ENCODE data around the gene TMEM37. TPM values are rescaled to one million over a fixed set of nuclear protein-coding genes. Genes with fewer than 3 reads are reported as not detected.

Gene TMEM37
- total RNA-seq, 2 experiments from 2014 or later = not detected

- ATAC-seq (ENCODE audit: poor library complexity) = no peak
- Mint-ChIP-seq H3K36me3 (ENCODE audit: low read depth) (no peaks in the 10 kb centered on the region), H3K4me1 (ENCODE audit: low read depth) (no peaks in the 10 kb centered on the region), H3K27ac (no peak overlapping the region), H3K4me3 (no peak overlapping the region), H3K9me3 (no peaks in the 10 kb centered on the region), H3K27me3 (peaks cover 18% of the 10 kb centered on the region)
- no peak for DNase-seq
- Histone ChIP-seq H3K27ac (ENCODE audit: low read depth in 1 of 2, low read length in 2 of 2) (no peak overlapping the region), H3K36me3 (ENCODE audit: insufficient read depth, low read length) (no peaks in the 10 kb centered on the region), H3K9me3 (ENCODE audit: control insufficient read depth in 1 of 2, insufficient read depth in 1 of 2, low read length in 2 of 2) (no peaks in the 10 kb centered on the region), H3K4me3 (ENCODE audit: low read length) (no peak overlapping the region), H3K4me1 (ENCODE audit: insufficient read depth, low read length) (no peaks in the 10 kb centered on the region), H3K27me3 (ENCODE audit: control insufficient read depth in 1 of 2, insufficient read depth in 2 of 2, low read length in 2 of 2) (peaks cover 0 to 3% of the 10 kb centered on the region in 2 experiments)
- TF ChIP-seq CTCF (IDR thresholded peaks at IDR 0.05) = no peak
- intact Hi-C loops (cut with DNase I, micrococcal nuclease) = no loop called here
- ChIA-PET POLR2A (no interaction called here), CTCF (no interaction called here)
Observed at GRCh38 chr2:119440501-119440870, 8.8 kb downstream of the TMEM37 start.

- ChIA-PET CTCF (no interaction called here), POLR2A (no interaction called here)
- Mint-ChIP-seq H3K27ac (no peak overlapping the region), H3K4me3 (no peak overlapping the region), H3K4me1 (ENCODE audit: low read depth) (no peaks in the 10 kb centered on the region), H3K27me3 (peaks cover 14% of the 10 kb centered on the region), H3K9me3 (no peaks in the 10 kb centered on the region), H3K36me3 (ENCODE audit: low read depth) (no peaks in the 10 kb centered on the region)
- no peak for DNase-seq
- Histone ChIP-seq H3K4me1 (ENCODE audit: insufficient read depth, low read length) (no peaks in the 10 kb centered on the region), H3K27me3 (ENCODE audit: control insufficient read depth in 1 of 2, insufficient read depth in 2 of 2, low read length in 2 of 2) (peaks cover 0 to 3% of the 10 kb centered on the region in 2 experiments), H3K27ac (ENCODE audit: low read depth in 1 of 2, low read length in 2 of 2) (no peak overlapping the region), H3K36me3 (ENCODE audit: insufficient read depth, low read length) (no peaks in the 10 kb centered on the region), H3K4me3 (ENCODE audit: low read length) (no peak overlapping the region), H3K9me3 (ENCODE audit: control insufficient read depth in 1 of 2, insufficient read depth in 1 of 2, low read length in 2 of 2) (no peaks in the 10 kb centered on the region)
- intact Hi-C loops (cut with DNase I, micrococcal nuclease) = no loop called here
- ATAC-seq (ENCODE audit: poor library complexity) = no peak
- TF ChIP-seq CTCF (IDR thresholded peaks at IDR 0.05) = no peak
Observed at GRCh38 chr2:119440873-119441272, 9.2 kb downstream of the TMEM37 start.

- no peaks in the 10 kb centered on the region for H3K36me3 ChIP-seq (ENCODE audit: insufficient read depth, low read length)
- no peak for TF ChIP-seq CTCF (IDR thresholded peaks at IDR 0.05)
- no peaks in the 10 kb centered on the region for H3K4me1 Mint-ChIP-seq (ENCODE audit: low read depth)
- intact Hi-C loops (cut with DNase I, micrococcal nuclease) = no loop called here
- ATAC-seq (ENCODE audit: poor library complexity) (no peak), DNase-seq (no peak)
- ChIA-PET CTCF (no interaction called here), POLR2A (no interaction called here)
- H3K27me3 ChIP-seq (ENCODE audit: control insufficient read depth in 1 of 2, insufficient read depth in 2 of 2, low read length in 2 of 2) = peaks cover 0 to 3% of the 10 kb centered on the region in 2 experiments
- H3K9me3 ChIP-seq (ENCODE audit: control insufficient read depth in 1 of 2, insufficient read depth in 1 of 2, low read length in 2 of 2) = no peaks in the 10 kb centered on the region
- H3K4me3 ChIP-seq (ENCODE audit: low read length) = no peak overlapping the region
- H3K27me3 Mint-ChIP-seq = peaks cover 9% of the 10 kb centered on the region
- no peak overlapping the region for H3K27ac ChIP-seq (ENCODE audit: low read depth in 1 of 2, low read length in 2 of 2)
- H3K27ac Mint-ChIP-seq = no peak overlapping the region
- no peak overlapping the region for H3K4me3 Mint-ChIP-seq
- H3K4me1 ChIP-seq (ENCODE audit: insufficient read depth, low read length) = no peaks in the 10 kb centered on the region
- no peaks in the 10 kb centered on the region for H3K36me3 Mint-ChIP-seq (ENCODE audit: low read depth)
- no peaks in the 10 kb centered on the region for H3K9me3 Mint-ChIP-seq
Observed at GRCh38 chr2:119441376-119442225, 9.9 kb downstream of the TMEM37 start.
